ENCODE results near the gene CAMK2G.

The CAMK2G gene

GRCh38 chr10:73771722-73772280, 102.6 kb downstream of the CAMK2G start:
- DNase-seq (ENCODE audit: low read depth, low spot score) = peak; percentile 12

GRCh38 chr10:73769396-73769795, 105.0 kb downstream of the CAMK2G start:
- DNase-seq (ENCODE audit: low read depth, low spot score) = no peak

GRCh38 chr10:73768881-73769280, 105.5 kb downstream of the CAMK2G start:
- DNase-seq (ENCODE audit: low read depth, low spot score) = no peak

DNA sequence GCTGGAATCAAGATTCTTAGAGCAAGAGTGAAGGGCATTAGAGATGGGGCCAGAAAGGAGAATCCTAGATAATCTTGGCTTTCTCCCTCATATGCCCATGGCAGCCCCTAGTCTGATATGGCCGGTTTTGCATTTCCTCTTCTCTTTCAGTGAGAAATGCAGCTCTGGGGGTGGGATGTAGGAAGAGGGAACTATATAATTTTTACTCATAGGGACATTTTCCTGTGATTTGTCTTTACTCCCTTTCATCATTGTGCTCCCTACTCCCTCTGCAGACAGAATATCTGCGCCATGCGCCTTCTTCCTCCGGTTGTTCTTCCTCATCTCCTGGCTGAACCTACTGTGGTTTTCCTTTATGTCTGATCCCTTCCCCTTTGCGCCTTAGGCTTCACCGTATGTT, 109.3 kb downstream of the CAMK2G start:
- no peak for DNase-seq (ENCODE audit: low read depth, low spot score)

- no peak for DNase-seq (ENCODE audit: low read depth, low spot score)
Observed at GRCh38 chr10:73763343-73763742, 111.0 kb downstream of the CAMK2G start.

GRCh38 chr10:73762915-73763314, 111.4 kb downstream of the CAMK2G start:
- peak; percentile 41 for DNase-seq (ENCODE audit: low read depth, low spot score)

All from astrocyte of the hippocampus (primary cell).